GM12878 (cell line): Measurements from ENCODE around the gene SLC50A1. TPM values are rescaled to one million over a fixed set of nuclear protein-coding genes. Genes with fewer than 3 reads are reported as not detected.
"Not testable (repeated sequence)": the region's sequence is repeated elsewhere in the genome, so short reads cannot be mapped to it uniquely, and the experiment has no call there.

Experiments
- ATAC-seq: fragments of 200-7000 bp; cut with Tn5 transposase; 3 replicates; pipeline ENCODE4 v1.9.1; 2020; ENCODE audit warnings: mild to moderate bottlenecking, moderate library complexity
- BruUV-seq: library from RNA; stranded (reverse); fragments of 400-500 nt; replicated peaks from 2 replicates; lab custom pipeline; 2021; lab: Mats Ljungman, UMichigan
- CTCF ChIA-PET: fragments of 300-600 bp; sonication (Branson Sonifier 250); formaldehyde crosslinking; extraction: SDS; loops from one replicate; lab custom pipeline; 2021; ENCODE audit warnings: inconsistent platforms; lab: Yijun Ruan, JAX
- POLR2A ChIA-PET: fragments of 350-600 bp; formaldehyde crosslinking; extraction: SDS; loops from one replicate; lab custom pipeline; 2021; ENCODE audit warnings: inconsistent platforms; lab: Charles Lee
- RAD21 ChIA-PET: fragments of 300-600 bp; sonication (Branson Sonifier 250); formaldehyde crosslinking; loops from one replicate; lab custom pipeline; 2023; ENCODE audit warnings: antibody characterized with exemption; ENCODE audit not compliant: unreplicated experiment; lab: Charles Lee
- SMC1A ChIA-PET: fragments of 300-600 bp; sonication (Branson Sonifier 250); formaldehyde crosslinking; loops from one replicate; lab custom pipeline; 2023; ENCODE audit not compliant: unreplicated experiment, uncharacterized antibody; lab: Charles Lee
- DNase-seq: peaks from one replicate; pipeline ENCODE4 v3.0.0-alpha.2; 2011; ENCODE audit warnings: low read depth, low spot score
- FAIRE-seq: peaks from 3 replicates; lab custom pipeline; 2011; peaks lifted over from hg19 to GRCh38; lab: Jason Lieb, UNC
- H2AFZ ChIP-seq: 2 replicates; pipeline ENCODE4 v1.6.0; 2011; ENCODE audit warnings: low read depth, low read length, control low read depth; ENCODE audit not compliant: control insufficient read depth
- H3K27ac ChIP-seq: 2 replicates; pipeline ENCODE4 v1.5.1; 2011; ENCODE audit warnings: control low read depth; ENCODE audit not compliant: control insufficient read depth, insufficient read depth
- H3K27me3 ChIP-seq, 2 experiments: replicated peaks in 1 of 2; 2 replicates each; pipeline versions ENCODE4 v1.6.0 to v1.6.1; 2011; ENCODE audit warnings: low read length in 1 of 2; ENCODE audit not compliant: control insufficient read depth in 2 of 2, insufficient read depth in 2 of 2
- H3K36me3 ChIP-seq, 2 experiments: 2 replicates each; pipeline ENCODE4 v1.5.1; 2011; ENCODE audit warnings: low read length in 1 of 2; ENCODE audit not compliant: control insufficient read depth in 2 of 2, insufficient read depth in 2 of 2
- H3K4me1 ChIP-seq: 2 replicates; pipeline ENCODE4 v1.6.1; 2011; ENCODE audit warnings: mild to moderate bottlenecking, low read length, moderate library complexity, mixed read lengths; ENCODE audit not compliant: control insufficient read depth, insufficient read depth
- H3K4me2 ChIP-seq: 2 replicates; pipeline ENCODE4 v1.6.0; 2011; ENCODE audit warnings: control low read depth; ENCODE audit not compliant: control insufficient read depth, insufficient read depth
- H3K4me3 ChIP-seq: fragments of 200-600 bp; sonication (generic); 2 replicates; pipeline ENCODE4 v1.5.1; 2016
- H3K79me2 ChIP-seq: 2 replicates; pipeline ENCODE4 v1.6.0; 2011; ENCODE audit warnings: low read length; ENCODE audit not compliant: control insufficient read depth, insufficient read depth
- H3K9ac ChIP-seq: 2 replicates; pipeline ENCODE4 v1.8.0; 2011; ENCODE audit warnings: low read length, control low read depth, mixed read lengths; ENCODE audit not compliant: control insufficient read depth, insufficient read depth
- H3K9me3 ChIP-seq: replicated peaks from 3 replicates; pipeline ENCODE4 v1.5.1; 2011; ENCODE audit warnings: mild to moderate bottlenecking, low read length; ENCODE audit not compliant: control insufficient read depth, insufficient read depth
- H4K20me1 ChIP-seq: 2 replicates; pipeline ENCODE4 v1.6.0; 2011; ENCODE audit not compliant: control insufficient read depth, insufficient read depth
- BCL11A ChIP-seq: IDR thresholded peaks from 2 replicates; pipeline ENCODE4 v1.6.1; 2011; ENCODE audit warnings: low read depth, low read length
- FOXM1 ChIP-seq: IDR thresholded peaks from 2 replicates; pipeline ENCODE4 v1.6.1; 2012; ENCODE audit warnings: low read depth, mild to moderate bottlenecking, inconsistent platforms, low read length, moderate library complexity
- HDAC2 ChIP-seq: fragments of 200-600 bp; sonication (generic); IDR thresholded peaks from 2 replicates; pipeline ENCODE4 v1.6.1; 2017
- IRF4 ChIP-seq: IDR thresholded peaks from 2 replicates; pipeline ENCODE4 v1.6.1; 2011; ENCODE audit warnings: low read depth, low read length
- LARP7 ChIP-seq: fragments of 450-650 bp; IDR thresholded peaks from 2 replicates; pipeline ENCODE4 v1.6.1; 2017; ENCODE audit warnings: mild to moderate bottlenecking
- MTA2 ChIP-seq: fragments of 450-650 bp; IDR thresholded peaks from 2 replicates; pipeline ENCODE4 v1.6.1; 2016; ENCODE audit warnings: low read depth, mild to moderate bottlenecking, moderate library complexity
- NR2C2 ChIP-seq: IDR thresholded peaks from 2 replicates; pipeline ENCODE4 v1.6.1; 2011; ENCODE audit warnings: borderline replicate concordance, low read depth; ENCODE audit not compliant: control insufficient read depth, insufficient read length
- POLR2AphosphoS5 ChIP-seq: IDR thresholded peaks from 2 replicates; pipeline ENCODE4 v1.6.1; 2011; ENCODE audit warnings: mild to moderate bottlenecking, low read length, inconsistent platforms
- SREBF1 ChIP-seq: IDR thresholded peaks from 2 replicates; pipeline ENCODE4 v1.6.1; 2012; ENCODE audit warnings: mild to moderate bottlenecking, low read length
- STAT1 ChIP-seq: fragments of 450-650 bp; conservative IDR thresholded peaks from 2 replicates; pipeline ENCODE4 v1.6.1; 2014; ENCODE audit warnings: antibody characterized with exemption, mild to moderate bottlenecking
- ZBED1 ChIP-seq: IDR thresholded peaks from 2 replicates; pipeline ENCODE4 v1.6.1; 2016; ENCODE audit warnings: borderline replicate concordance
- ZNF217 ChIP-seq: fragments of 450-650 bp; IDR thresholded peaks from 2 replicates; pipeline ENCODE4 v1.6.1; 2017; ENCODE audit warnings: antibody characterized with exemption, mild to moderate bottlenecking
- ZNF592 ChIP-seq: fragments of 450-650 bp; IDR thresholded peaks from 2 replicates; pipeline ENCODE4 v1.6.1; 2017; ENCODE audit warnings: mild to moderate bottlenecking, moderate library complexity
- WGBS: methylation state at CpG from one replicate; pipeline ENCODE4 v1.1.6; 2016; ENCODE audit warnings: low lambda C conversion rate; ENCODE audit not compliant: insufficient replicate concordance, insufficient coverage; ENCODE audit errors: missing lambda C conversion rate; 5-methylcytosine and 5-hydroxymethylcytosine counted together
- in situ Hi-C: fragments of 300-500 bp; cut with MboI; formaldehyde crosslinking; loops from 9 replicates; pipeline ENCODE4 v1.14.3; 2018; ENCODE audit warnings: mixed read lengths
- intact Hi-C: fragments of 100-400 bp; cut with micrococcal nuclease; formaldehyde crosslinking; loops from one replicate; pipeline ENCODE4 v1.14.2; 2022; ENCODE audit not compliant: unreplicated experiment
- polyA plus RNA-seq, 11 experiments: library from polyadenylated mRNA; depleted of rRNA in 4 of 11; unstranded in 6 of 11; stranded (reverse) in 5 of 11; fragments of >200 nt; fragmentation: Nextera tagmentation in 4 of 11; fragmentation: Illumina TruSeq in 1 of 11; extraction: Ambion mirVana in 4 of 11; extraction: Trizol in 1 of 11; gene quantifications; 1 replicate in 1 of 11; 2 replicates in 10 of 11; pipeline versions ENCODE4 v1.2.1 to v1.2.3, GENCODE V29; 2011 to 2016; ENCODE audit warnings: inconsistent platforms in 2 of 11, missing spikeins in 2 of 11, low read depth in 1 of 11
- total RNA-seq, 4 experiments: library from RNA; depleted of rRNA in 3 of 4; stranded (reverse); fragments of >200 nt in 3 of 4; fragmentation: Illumina TruSeq in 1 of 4; extraction: Trizol in 1 of 4; gene quantifications; 2 replicates each; pipeline versions ENCODE4 v1.2.1 to v1.2.3, GENCODE V29; 2013 to 2021

Gene SLC50A1
- total and polyA plus RNA-seq, 10 of the 15 experiments (the other 5 are each of a cell fraction or from before 2014, with no cell fraction given) = 32.5 to 85.6 (median 54.0) TPM

- H3K27me3 ChIP-seq, H3K9me3 ChIP-seq, BruUV-seq, H4K20me1 ChIP-seq, FAIRE-seq, RAD21 ChIA-PET, H3K4me2 ChIP-seq, ATAC-seq, H3K79me2 ChIP-seq, H3K4me3 ChIP-seq, H3K36me3 ChIP-seq, H3K27ac ChIP-seq, DNase-seq, H2AFZ ChIP-seq, H3K9ac ChIP-seq, intact Hi-C loops, H3K4me1 ChIP-seq: not testable (repeated sequence)
- ChIA-PET SMC1A (interaction anchor here (2.0 kb wide), 1 partner anchor 73 kb away, joined by 7 read pairs; no protein-coding TSS in a partner anchor), POLR2A (interaction anchor here (0.6 to 0.7 kb wide), 3 partner anchors 15 to 918 kb away, joined by 3 to 5 read pairs (median 4); no protein-coding TSS in a partner anchor), CTCF (interaction anchor here (1.4 to 12.1 kb wide), 3 partner anchors 8 to 74 kb away, joined by 6 to 284 read pairs (median 89); partner anchors contain the start of gene KRTCAP2)
- in situ Hi-C loops = loop anchor here (5.0 kb wide), 1 partner anchor 72 kb away; no protein-coding TSS in a partner anchor
- 58% methylated on average over 11 of the region's 11 CpGs for WGBS
Observed at GRCh38 chr1:155164625-155165024, 29.0 kb downstream of the SLC50A1 start.

GRCh38 chr1:155166051-155166470 is 30.4 kb downstream of the SLC50A1 start:
- ATAC-seq = no peak
- no peak overlapping the region for H3K4me2 ChIP-seq
- CTCF ChIA-PET = interaction anchor here (1.0 to 12.1 kb wide), 5 partner anchors 11 to 80 kb away, joined by 3 to 284 read pairs (median 13); no protein-coding TSS in a partner anchor
- H2AFZ ChIP-seq = no peak overlapping the region
- H3K27ac ChIP-seq = no peak overlapping the region
- H3K36me3 ChIP-seq = peaks cover 0 to 3% of the 10 kb centered on the region in 2 experiments; a peak in 1 of 4 replicates
- no peaks in the 10 kb centered on the region for H3K27me3 ChIP-seq
- WGBS = 80% methylated on average over 8 of the region's 8 CpGs
- no peak for FAIRE-seq
- in situ Hi-C loops (loop anchor here (5.0 kb wide), 1 partner anchor 74 kb away; no protein-coding TSS in a partner anchor), intact Hi-C loops (no loop called here)
- H3K9me3 ChIP-seq = no peaks in the 10 kb centered on the region
- no peak for DNase-seq
- H3K79me2 ChIP-seq = no peaks in the 10 kb centered on the region
- no peak overlapping the region for H3K9ac ChIP-seq
- SMC1A ChIA-PET = interaction anchor here (1.8 to 5.9 kb wide), 5 partner anchors 31 to 75 kb away, joined by 6 to 37 read pairs (median 7); partner anchors contain the start of gene SLC50A1
- POLR2A ChIA-PET = interaction anchor here (0.6 to 1.3 kb wide), 3 partner anchors 12 to 75 kb away, joined by 3 to 5 read pairs (median 3); no protein-coding TSS in a partner anchor
- no peak overlapping the region for H3K4me3 ChIP-seq
- BruUV-seq = no TSS peak
- RAD21 ChIA-PET = interaction anchor here (0.8 to 5.1 kb wide), 3 partner anchors 15 to 76 kb away, joined by 3 to 71 read pairs (median 14); no protein-coding TSS in a partner anchor
- H4K20me1 ChIP-seq = no peaks in the 10 kb centered on the region
- peaks cover 3% of the 10 kb centered on the region for H3K4me1 ChIP-seq
- no peak for TF ChIP-seq BCL11A
- no peak for TF ChIP-seq LARP7
- no peak for TF ChIP-seq SREBF1
- no peak for TF ChIP-seq NR2C2
- no peak for TF ChIP-seq ZNF592
- TF ChIP-seq POLR2AphosphoS5 = no peak
- no peak for TF ChIP-seq HDAC2
- no peak for TF ChIP-seq MTA2
- no peak for TF ChIP-seq FOXM1
- TF ChIP-seq ZNF217 = no peak
- no peak for TF ChIP-seq STAT1
- TF ChIP-seq IRF4 = no peak
- TF ChIP-seq ZBED1 = no peak
